Effector memory CD4-positive, alpha-beta T cell (primary cell): ENCODE measurements around the gene COL9A2.
A peak's percentile ranks its signal among the peaks of the same experiment; 100 is the strongest.

Experiments used
- DNase-seq, 3 donors: peaks; one replicate each; pipeline ENCODE4 v3.0.0-alpha.2; 2020
- H3K27ac ChIP-seq: 2 replicates; pipeline ENCODE4 v1.7.0; 2013; ENCODE audit warnings: mild to moderate bottlenecking, low read length, moderate library complexity; ENCODE audit not compliant: insufficient read depth, poor library complexity, severe bottlenecking
- H3K27me3 ChIP-seq: replicated peaks from 2 replicates; pipeline ENCODE4 v1.7.0; 2013; ENCODE audit warnings: mild to moderate bottlenecking, low read length; ENCODE audit not compliant: insufficient read depth, control insufficient read depth, poor library complexity, severe bottlenecking
- H3K36me3 ChIP-seq: 2 replicates; pipeline ENCODE4 v1.7.0; 2013; ENCODE audit warnings: mild to moderate bottlenecking, low read length, moderate library complexity; ENCODE audit not compliant: control insufficient read depth, insufficient read depth
- H3K4me1 ChIP-seq: 2 replicates; pipeline ENCODE4 v1.7.0; 2013; ENCODE audit warnings: low read length, mild to moderate bottlenecking; ENCODE audit not compliant: control insufficient read depth, insufficient read depth, poor library complexity, severe bottlenecking
- H3K4me3 ChIP-seq: 2 replicates; pipeline ENCODE4 v1.7.0; 2013; ENCODE audit warnings: low read length, low read depth, mild to moderate bottlenecking; ENCODE audit not compliant: insufficient read depth, poor library complexity, severe bottlenecking
- H3K9me3 ChIP-seq: 2 replicates; pipeline ENCODE4 v1.7.0; 2013; ENCODE audit warnings: mild to moderate bottlenecking, low read length, moderate library complexity; ENCODE audit not compliant: control insufficient read depth

The COL9A2 gene

GRCh38 chr1:40265298-40265697 is 51.8 kb downstream of the COL9A2 start:
- peaks cover 66% of the 10 kb centered on the region for H3K36me3 ChIP-seq
- H3K27me3 ChIP-seq = no peaks in the 10 kb centered on the region
- no peaks in the 10 kb centered on the region for H3K4me1 ChIP-seq
- H3K27ac ChIP-seq = no peak overlapping the region
- H3K9me3 ChIP-seq = no peaks in the 10 kb centered on the region
- no peak for DNase-seq
- H3K4me3 ChIP-seq = no peak overlapping the region

- Histone ChIP-seq H3K9me3 (no peaks in the 10 kb centered on the region), H3K27me3 (no peaks in the 10 kb centered on the region), H3K27ac (no peak overlapping the region), H3K36me3 (peaks cover 57% of the 10 kb centered on the region), H3K4me3 (no peak overlapping the region), H3K4me1 (no peaks in the 10 kb centered on the region)
- DNase-seq = no peak
Observed at GRCh38 chr1:40264354-40264781, 52.7 kb downstream of the COL9A2 start.

GRCh38 chr1:40258445-40258769 is 58.7 kb downstream of the COL9A2 start:
- Histone ChIP-seq H3K4me3 (peak overlapping the region; percentile 91), H3K4me1 (peaks cover 3% of the 10 kb centered on the region), H3K36me3 (peaks cover 26% of the 10 kb centered on the region), H3K9me3 (no peaks in the 10 kb centered on the region), H3K27me3 (no peaks in the 10 kb centered on the region), H3K27ac (peak overlapping the region; percentile 83)
- no peak for DNase-seq

- Histone ChIP-seq H3K9me3 (no peaks in the 10 kb centered on the region), H3K27me3 (no peaks in the 10 kb centered on the region), H3K27ac (peak within 1 kb of the TSS; percentile 99), H3K36me3 (peaks cover 22% of the 10 kb centered on the region), H3K4me3 (peak within 1 kb of the TSS; percentile 91), H3K4me1 (peaks cover 3% of the 10 kb centered on the region)
- peak; percentile 95 for DNase-seq
Observed at GRCh38 chr1:40257688-40258444, 59.2 kb downstream of the COL9A2 start, which contains the start of gene ZMPSTE24. ZMPSTE24 (plus strand) TSS chr1:40258236; CDS start chr1:40258272, 36 bp downstream.

GRCh38 chr1:40257313-40257687 is 59.8 kb downstream of the COL9A2 start:
- no peaks in the 10 kb centered on the region for H3K9me3 ChIP-seq
- peaks cover 3% of the 10 kb centered on the region for H3K4me1 ChIP-seq
- no peaks in the 10 kb centered on the region for H3K27me3 ChIP-seq
- H3K4me3 ChIP-seq = peak overlapping the region; percentile 70
- H3K27ac ChIP-seq = peak overlapping the region; percentile 99
- H3K36me3 ChIP-seq = peaks cover 19% of the 10 kb centered on the region
- no peak for DNase-seq

- H3K27ac ChIP-seq = no peak overlapping the region
- peak overlapping the region; percentile 70 for H3K4me3 ChIP-seq
- peaks cover 3% of the 10 kb centered on the region for H3K4me1 ChIP-seq
- no peaks in the 10 kb centered on the region for H3K27me3 ChIP-seq
- DNase-seq = no peak
- no peaks in the 10 kb centered on the region for H3K9me3 ChIP-seq
- peaks cover 11% of the 10 kb centered on the region for H3K36me3 ChIP-seq
Observed at GRCh38 chr1:40256401-40257084, 60.5 kb downstream of the COL9A2 start.

- Histone ChIP-seq H3K4me1 (peaks cover 3% of the 10 kb centered on the region), H3K36me3 (no peaks in the 10 kb centered on the region), H3K9me3 (no peaks in the 10 kb centered on the region), H3K4me3 (no peak overlapping the region), H3K27ac (no peak overlapping the region), H3K27me3 (no peaks in the 10 kb centered on the region)
- DNase-seq = no peak
Observed at GRCh38 chr1:40255231-40255630, 61.9 kb downstream of the COL9A2 start.

- H3K27me3 ChIP-seq = no peaks in the 10 kb centered on the region
- H3K4me3 ChIP-seq = no peak overlapping the region
- no peak for DNase-seq
- H3K4me1 ChIP-seq = peaks cover 3% of the 10 kb centered on the region
- H3K36me3 ChIP-seq = no peaks in the 10 kb centered on the region
- H3K27ac ChIP-seq = no peak overlapping the region
- no peaks in the 10 kb centered on the region for H3K9me3 ChIP-seq
Observed at GRCh38 chr1:40252601-40253000, 64.5 kb downstream of the COL9A2 start.

- Histone ChIP-seq H3K36me3 (no peaks in the 10 kb centered on the region), H3K27ac (no peak overlapping the region), H3K4me1 (no peaks in the 10 kb centered on the region), H3K9me3 (no peaks in the 10 kb centered on the region), H3K27me3 (no peaks in the 10 kb centered on the region), H3K4me3 (no peak overlapping the region)
- DNase-seq = no peak
Observed at GRCh38 chr1:40251456-40251855, 65.6 kb downstream of the COL9A2 start.
